Panc1 (cell line): ENCODE measurements around the gene CRELD2. TPM values are rescaled to one million over a fixed set of nuclear protein-coding genes. Genes with fewer than 3 reads are reported as not detected.
A peak's percentile ranks its signal among the peaks of the same experiment; 100 is the strongest.

Experiments used
- ATAC-seq: fragments of 200-7000 bp; cut with Tn5 transposase; 2 replicates; pipeline ENCODE4 v1.9.1; 2020; ENCODE audit warnings: mild to moderate bottlenecking, moderate library complexity
- BruUV-seq: library from RNA; stranded (reverse); fragments of 400-500 nt; replicated peaks from 2 replicates; lab custom pipeline; 2021; lab: Mats Ljungman, UMichigan
- CTCF ChIA-PET: fragments of 300-600 bp; sonication (Branson Sonifier 250); formaldehyde crosslinking; loops from one replicate; lab custom pipeline; 2022; ENCODE audit warnings: antibody characterized with exemption; lab: Charles Lee
- POLR2A ChIA-PET: fragments of 300-600 bp; sonication (Branson Sonifier 250); formaldehyde crosslinking; loops from one replicate; lab custom pipeline; 2022; ENCODE audit warnings: antibody characterized with exemption; lab: Charles Lee
- DNase-seq: peaks from one replicate; pipeline ENCODE4 v3.0.0-alpha.2; 2010; ENCODE audit warnings: low read depth, low spot score
- H3K27ac ChIP-seq: 2 replicates; pipeline ENCODE4 v1.5.1; 2011; ENCODE audit warnings: mild to moderate bottlenecking, low read length, inconsistent platforms
- H3K27me3 ChIP-seq: fragments of 200-500 bp; sonication (Bioruptor generic); 2 replicates; pipeline ENCODE4 v1.6.0; 2014; ENCODE audit warnings: low read length, inconsistent platforms; ENCODE audit not compliant: control insufficient read depth, insufficient read depth
- H3K36me3 ChIP-seq: fragments of 200-500 bp; sonication (Bioruptor generic); 2 replicates; pipeline ENCODE4 v1.5.1; 2014; ENCODE audit warnings: inconsistent platforms, mild to moderate bottlenecking, low read length, moderate library complexity; ENCODE audit not compliant: control insufficient read depth, insufficient read depth
- H3K4me1 ChIP-seq: 2 replicates; pipeline ENCODE4 v1.5.1; 2011; ENCODE audit warnings: inconsistent platforms, mild to moderate bottlenecking, low read length, moderate library complexity; ENCODE audit not compliant: control insufficient read depth, insufficient read depth
- H3K4me3 ChIP-seq, 2 experiments: 2 replicates each; pipeline ENCODE4 v1.5.1; 2011 to 2012; ENCODE audit warnings: low read depth in 2 of 2, low read length in 2 of 2, mild to moderate bottlenecking in 2 of 2, inconsistent platforms in 1 of 2, moderate library complexity in 1 of 2
- H3K9me3 ChIP-seq: fragments of 200-500 bp; sonication (Bioruptor generic); 2 replicates; pipeline ENCODE4 v1.5.1; 2014; ENCODE audit warnings: low read depth, mild to moderate bottlenecking, inconsistent platforms, low read length, moderate library complexity; ENCODE audit not compliant: control insufficient read depth, insufficient read depth
- POLR2AphosphoS5 ChIP-seq: IDR thresholded peaks from 2 replicates; pipeline ENCODE4 v1.6.1; 2012; ENCODE audit warnings: mild to moderate bottlenecking, low read depth, low read length, moderate library complexity
- SIN3A ChIP-seq: IDR thresholded peaks from 2 replicates; pipeline ENCODE4 v1.6.1; 2012; ENCODE audit warnings: low read depth, mild to moderate bottlenecking, low read length, moderate library complexity, borderline replicate concordance; ENCODE audit not compliant: insufficient read depth
- TCF7L2 ChIP-seq: IDR thresholded peaks from 2 replicates; pipeline ENCODE4 v1.6.1; 2011; ENCODE audit warnings: mild to moderate bottlenecking, low read depth, low read length, inconsistent platforms
- in situ Hi-C: cut with HindIII; loops from 2 replicates; pipeline ENCODE4 v1.10.0; 2016; ENCODE audit warnings: low sequenced_read_pairs, low pct_unique_long_range_greater_than_20kb
- intact Hi-C: fragments of 100-400 bp; cut with micrococcal nuclease; formaldehyde crosslinking; loops from one replicate; pipeline ENCODE4 v1.10.0; 2022; ENCODE audit not compliant: unreplicated experiment
- total RNA-seq: library from RNA; stranded (reverse); gene quantifications from one replicate; pipeline ENCODE4 v1.2.1, GENCODE V29; 2021; ENCODE audit not compliant: unreplicated experiment
- TF ChIP-seq, protein P1 (sequence below), 2 experiments: IDR thresholded peaks; 2 replicates each; pipeline ENCODE4 v1.6.1; 2011 to 2012; ENCODE audit warnings: low read depth in 2 of 2, control low read depth in 1 of 2, low read length in 1 of 2, mild to moderate bottlenecking in 1 of 2, moderate library complexity in 1 of 2; ENCODE audit not compliant: insufficient read depth in 1 of 2
- TF ChIP-seq, protein P2 (sequence below): fragments of 450-650 bp; IDR thresholded peaks from 2 replicates; pipeline ENCODE4 v1.5.1; 2017; ENCODE audit warnings: mild to moderate bottlenecking

Gene CRELD2
- total RNA-seq, 1 experiment from 2014 or later, result 59.7 TPM

DNA sequence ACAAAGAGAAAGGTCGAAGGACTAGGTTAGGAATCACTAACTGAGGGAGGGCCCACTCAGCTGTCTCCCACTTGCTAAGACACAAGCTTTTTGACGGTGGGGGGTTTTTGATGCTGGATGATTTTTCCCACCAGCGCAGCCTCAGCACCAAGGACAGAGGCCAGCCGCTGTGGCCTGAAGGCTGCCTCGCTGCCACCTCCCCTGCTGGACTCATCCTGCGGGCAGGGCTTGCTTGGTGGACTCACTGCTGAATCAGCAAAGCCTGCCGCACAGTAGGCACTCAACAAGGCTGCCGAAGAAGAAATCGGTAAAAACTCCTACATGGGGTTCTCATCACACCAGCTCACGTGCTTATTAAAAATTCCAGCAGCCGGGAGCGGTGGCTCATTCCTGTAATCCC lies 2.8 kb upstream of the CRELD2 start:
- peaks cover 4% of the 10 kb centered on the region; the same call in 1 of the 2 replicates for H3K36me3 ChIP-seq
- ATAC-seq (no peak), DNase-seq (no peak)
- ChIA-PET CTCF (interaction anchor here (0.6 kb wide), 1 partner anchor 148 kb away, joined by 3 read pairs; no protein-coding TSS in a partner anchor), POLR2A (no interaction called here)
- in situ Hi-C loops, result no loop called here
- TF ChIP-seq POLR2AphosphoS5, result no peak
- TF ChIP-seq TCF7L2, result no peak
- TF ChIP-seq, protein P1, sequence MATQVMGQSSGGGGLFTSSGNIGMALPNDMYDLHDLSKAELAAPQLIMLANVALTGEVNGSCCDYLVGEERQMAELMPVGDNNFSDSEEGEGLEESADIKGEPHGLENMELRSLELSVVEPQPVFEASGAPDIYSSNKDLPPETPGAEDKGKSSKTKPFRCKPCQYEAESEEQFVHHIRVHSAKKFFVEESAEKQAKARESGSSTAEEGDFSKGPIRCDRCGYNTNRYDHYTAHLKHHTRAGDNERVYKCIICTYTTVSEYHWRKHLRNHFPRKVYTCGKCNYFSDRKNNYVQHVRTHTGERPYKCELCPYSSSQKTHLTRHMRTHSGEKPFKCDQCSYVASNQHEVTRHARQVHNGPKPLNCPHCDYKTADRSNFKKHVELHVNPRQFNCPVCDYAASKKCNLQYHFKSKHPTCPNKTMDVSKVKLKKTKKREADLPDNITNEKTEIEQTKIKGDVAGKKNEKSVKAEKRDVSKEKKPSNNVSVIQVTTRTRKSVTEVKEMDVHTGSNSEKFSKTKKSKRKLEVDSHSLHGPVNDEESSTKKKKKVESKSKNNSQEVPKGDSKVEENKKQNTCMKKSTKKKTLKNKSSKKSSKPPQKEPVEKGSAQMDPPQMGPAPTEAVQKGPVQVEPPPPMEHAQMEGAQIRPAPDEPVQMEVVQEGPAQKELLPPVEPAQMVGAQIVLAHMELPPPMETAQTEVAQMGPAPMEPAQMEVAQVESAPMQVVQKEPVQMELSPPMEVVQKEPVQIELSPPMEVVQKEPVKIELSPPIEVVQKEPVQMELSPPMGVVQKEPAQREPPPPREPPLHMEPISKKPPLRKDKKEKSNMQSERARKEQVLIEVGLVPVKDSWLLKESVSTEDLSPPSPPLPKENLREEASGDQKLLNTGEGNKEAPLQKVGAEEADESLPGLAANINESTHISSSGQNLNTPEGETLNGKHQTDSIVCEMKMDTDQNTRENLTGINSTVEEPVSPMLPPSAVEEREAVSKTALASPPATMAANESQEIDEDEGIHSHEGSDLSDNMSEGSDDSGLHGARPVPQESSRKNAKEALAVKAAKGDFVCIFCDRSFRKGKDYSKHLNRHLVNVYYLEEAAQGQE (IDR thresholded peaks at IDR 0.05; ENCODE audit: insufficient read depth in 1 of 2, low read depth in 2 of 2, low read length in 1 of 2), result peak; percentile 80 to 89
- no peak for TF ChIP-seq SIN3A
- H3K4me3 ChIP-seq, result no peak overlapping the region
- BruUV-seq, result no TSS peak
- H3K9me3 ChIP-seq, result no peaks in the 10 kb centered on the region
- H3K27ac ChIP-seq, result no peak overlapping the region
- peaks cover 3% of the 10 kb centered on the region; the same call in 1 of the 2 replicates for H3K4me1 ChIP-seq
- no peaks in the 10 kb centered on the region for H3K27me3 ChIP-seq
- intact Hi-C loops, result loop anchor here (5.0 kb wide), 1 partner anchor 148 kb away; no protein-coding TSS in a partner anchor

DNA sequence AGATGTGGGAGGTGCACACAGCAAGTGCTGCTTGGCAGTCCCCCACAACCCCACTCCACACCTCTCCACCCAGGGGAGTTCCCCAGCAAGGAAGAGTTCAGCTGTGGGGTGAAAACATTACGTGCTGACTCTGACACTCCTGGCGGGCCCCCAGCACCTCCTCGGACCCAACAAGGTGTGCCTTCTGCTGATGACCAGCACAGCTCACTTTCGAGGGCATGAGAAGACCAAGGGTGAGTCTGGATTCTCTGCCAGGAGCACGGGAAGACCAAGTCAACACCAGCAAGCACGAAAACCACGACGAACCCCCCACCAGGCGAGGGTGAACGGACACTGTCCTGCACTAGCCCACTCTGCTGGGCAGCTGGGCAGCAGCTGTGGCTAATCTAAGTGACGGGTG lies 1.6 kb upstream of the CRELD2 start:
- H3K27ac ChIP-seq, result no peak overlapping the region
- ChIA-PET POLR2A (interaction anchor here (0.6 kb wide), 1 partner anchor 168 kb away, joined by 3 read pairs; no protein-coding TSS in a partner anchor), CTCF (no interaction called here)
- in situ Hi-C loops, result no loop called here
- peaks cover 3% of the 10 kb centered on the region; the same call in 1 of the 2 replicates for H3K4me1 ChIP-seq
- ATAC-seq (no peak), DNase-seq (no peak)
- intact Hi-C loops, result loop anchor here (5.0 kb wide), 1 partner anchor 150 kb away; no protein-coding TSS in a partner anchor
- TF ChIP-seq POLR2AphosphoS5 (no peak), SIN3A (no peak), TCF7L2 (no peak)
- TF ChIP-seq, protein P2, sequence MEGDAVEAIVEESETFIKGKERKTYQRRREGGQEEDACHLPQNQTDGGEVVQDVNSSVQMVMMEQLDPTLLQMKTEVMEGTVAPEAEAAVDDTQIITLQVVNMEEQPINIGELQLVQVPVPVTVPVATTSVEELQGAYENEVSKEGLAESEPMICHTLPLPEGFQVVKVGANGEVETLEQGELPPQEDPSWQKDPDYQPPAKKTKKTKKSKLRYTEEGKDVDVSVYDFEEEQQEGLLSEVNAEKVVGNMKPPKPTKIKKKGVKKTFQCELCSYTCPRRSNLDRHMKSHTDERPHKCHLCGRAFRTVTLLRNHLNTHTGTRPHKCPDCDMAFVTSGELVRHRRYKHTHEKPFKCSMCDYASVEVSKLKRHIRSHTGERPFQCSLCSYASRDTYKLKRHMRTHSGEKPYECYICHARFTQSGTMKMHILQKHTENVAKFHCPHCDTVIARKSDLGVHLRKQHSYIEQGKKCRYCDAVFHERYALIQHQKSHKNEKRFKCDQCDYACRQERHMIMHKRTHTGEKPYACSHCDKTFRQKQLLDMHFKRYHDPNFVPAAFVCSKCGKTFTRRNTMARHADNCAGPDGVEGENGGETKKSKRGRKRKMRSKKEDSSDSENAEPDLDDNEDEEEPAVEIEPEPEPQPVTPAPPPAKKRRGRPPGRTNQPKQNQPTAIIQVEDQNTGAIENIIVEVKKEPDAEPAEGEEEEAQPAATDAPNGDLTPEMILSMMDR, result no peak
- TF ChIP-seq, protein P1 (IDR thresholded peaks at IDR 0.05; ENCODE audit: insufficient read depth in 1 of 2, low read depth in 2 of 2, low read length in 1 of 2), result no peak
- BruUV-seq, result TSS peak; percentile 70
- peaks cover 4% of the 10 kb centered on the region; the same call in 1 of the 2 replicates for H3K36me3 ChIP-seq
- H3K27me3 ChIP-seq, result no peaks in the 10 kb centered on the region
- no peaks in the 10 kb centered on the region for H3K9me3 ChIP-seq
- no peak overlapping the region for H3K4me3 ChIP-seq
